Measurements from ENCODE around the gene CTR9.

The CTR9 gene

GRCh38 chr11:10742460-10743208 lies 8.4 kb upstream of the CTR9 start:
- no peak for DNase-seq (ENCODE audit: low read depth in 3 of 3)

GRCh38 chr11:10743354-10744000 lies 7.6 kb upstream of the CTR9 start:
- no peak for DNase-seq (ENCODE audit: low read depth in 3 of 3)

DNA sequence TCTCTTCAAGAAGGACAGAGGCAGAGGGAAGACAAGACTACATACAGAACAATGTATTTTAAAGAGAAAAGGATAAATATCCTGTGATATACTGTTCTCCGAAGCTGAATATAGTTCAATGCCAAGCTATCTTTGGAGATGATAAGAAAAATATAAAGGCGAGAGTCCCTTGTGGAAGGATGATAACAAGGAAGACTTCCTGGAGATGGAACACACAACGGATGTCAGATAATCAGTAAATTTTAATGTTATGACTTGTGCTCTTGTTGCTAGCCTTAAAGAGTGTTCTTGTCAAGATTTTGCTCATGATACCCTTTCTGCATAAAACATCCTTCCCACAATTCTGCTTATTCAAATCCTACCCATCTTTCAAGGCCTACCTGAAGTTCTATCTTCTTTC lies 6.8 kb upstream of the CTR9 start:
- DNase-seq (ENCODE audit: low read depth in 3 of 3): no peak

- no peak for DNase-seq (ENCODE audit: low read depth in 3 of 3)
Measured at GRCh38 chr11:10746871-10747270, 4.2 kb upstream of the CTR9 start.

GRCh38 chr11:10747733-10748132 lies 3.3 kb upstream of the CTR9 start:
- no peak for DNase-seq (ENCODE audit: low read depth in 3 of 3)

DNA sequence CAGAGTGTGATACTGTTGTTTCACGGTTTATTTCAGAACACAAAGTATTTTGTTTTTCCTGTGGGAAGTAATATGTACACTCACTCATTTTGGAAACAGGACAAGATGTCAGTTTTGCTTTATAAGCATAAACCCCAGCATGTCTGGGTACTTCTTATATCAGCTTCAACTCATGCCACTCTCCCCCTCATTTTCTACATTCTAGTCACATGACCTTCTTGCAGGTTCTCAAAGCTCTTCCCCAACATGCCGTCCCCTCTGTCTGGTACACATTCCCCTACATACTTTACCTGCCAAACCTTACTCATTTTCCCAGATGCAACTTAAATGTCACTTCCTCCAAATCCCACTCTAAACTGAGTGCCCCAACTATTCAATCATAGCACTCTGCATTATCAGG lies 1.6 kb upstream of the CTR9 start:
- DNase-seq (ENCODE audit: low read depth in 3 of 3): no peak

- DNase-seq (ENCODE audit: low read depth in 3 of 3): no peak
Measured at GRCh38 chr11:10751581-10751940, 515 bp downstream of the CTR9 start.

GRCh38 chr11:10752061-10752460 lies 1.0 kb downstream of the CTR9 start:
- DNase-seq (ENCODE audit: low read depth in 3 of 3): no peak

DNA sequence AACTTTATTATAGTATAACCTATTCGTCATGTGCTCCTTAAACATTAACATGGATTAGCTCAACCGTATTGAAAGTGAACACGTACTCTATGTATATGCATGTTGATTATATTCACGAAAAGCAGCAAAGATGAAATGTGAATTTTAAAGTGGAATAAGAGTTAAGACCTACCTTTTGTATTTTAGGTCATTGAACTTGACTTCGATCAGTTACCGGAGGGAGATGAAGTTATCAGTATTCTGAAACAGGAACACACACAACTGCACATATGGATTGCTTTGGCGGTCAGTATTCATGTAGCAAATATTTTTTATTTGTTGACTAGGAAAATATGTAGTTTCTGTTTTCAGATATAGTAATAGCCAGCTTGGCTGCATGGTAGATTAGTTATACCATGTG lies 1.4 kb downstream of the CTR9 start:
- no peak for DNase-seq (ENCODE audit: low read depth in 3 of 3)

DNA sequence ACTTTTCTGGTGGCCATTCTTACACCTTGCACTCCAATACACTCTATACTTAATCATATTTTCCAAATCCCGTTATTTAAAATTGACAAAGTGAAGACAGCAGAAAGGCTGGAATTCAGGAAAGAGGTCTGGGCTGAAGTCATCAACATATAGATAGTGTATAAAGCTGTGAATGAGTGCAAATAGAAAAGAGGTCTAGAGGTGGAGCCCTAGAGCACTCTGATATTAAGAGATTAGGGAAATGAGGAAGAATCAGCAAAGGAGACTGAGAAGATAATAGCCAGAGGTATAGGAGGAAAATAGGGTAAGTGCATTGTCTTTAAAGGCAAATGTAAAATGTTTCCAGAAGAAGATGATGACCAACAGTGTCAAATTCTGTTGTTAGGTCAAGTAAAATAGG lies 7.9 kb downstream of the CTR9 start:
- DNase-seq (ENCODE audit: low read depth in 3 of 3): no peak

DNA sequence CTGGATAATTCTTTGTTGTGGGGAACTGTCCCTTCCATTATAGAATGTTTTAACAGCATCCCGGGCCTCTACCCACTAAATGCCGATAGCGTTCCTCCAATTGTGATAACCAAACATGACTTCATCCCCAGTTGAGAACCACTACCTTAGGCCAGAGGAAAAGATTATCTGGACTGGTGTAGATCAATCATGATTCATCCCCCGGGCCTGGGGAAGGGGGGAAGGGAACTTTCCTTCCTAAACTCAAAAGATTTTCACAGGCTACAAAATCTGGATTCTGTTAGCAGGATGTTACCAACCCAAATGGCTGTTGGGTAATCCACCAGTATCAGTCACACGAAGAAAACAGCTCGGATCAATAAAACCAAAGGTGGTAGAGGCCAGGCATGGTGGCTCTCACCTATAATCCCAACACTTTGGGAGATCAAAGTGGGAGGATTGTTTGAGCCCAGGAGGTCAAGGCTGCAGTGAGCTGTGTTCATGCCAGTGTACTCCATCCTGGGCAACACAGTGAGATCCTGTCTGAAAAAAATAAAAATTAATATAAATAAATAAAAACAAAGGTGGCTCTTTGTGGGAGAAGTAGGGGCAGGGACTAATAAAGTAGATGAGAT lies 10.1 kb downstream of the CTR9 start:
- no peak for DNase-seq (ENCODE audit: low read depth in 3 of 3)

DNA sequence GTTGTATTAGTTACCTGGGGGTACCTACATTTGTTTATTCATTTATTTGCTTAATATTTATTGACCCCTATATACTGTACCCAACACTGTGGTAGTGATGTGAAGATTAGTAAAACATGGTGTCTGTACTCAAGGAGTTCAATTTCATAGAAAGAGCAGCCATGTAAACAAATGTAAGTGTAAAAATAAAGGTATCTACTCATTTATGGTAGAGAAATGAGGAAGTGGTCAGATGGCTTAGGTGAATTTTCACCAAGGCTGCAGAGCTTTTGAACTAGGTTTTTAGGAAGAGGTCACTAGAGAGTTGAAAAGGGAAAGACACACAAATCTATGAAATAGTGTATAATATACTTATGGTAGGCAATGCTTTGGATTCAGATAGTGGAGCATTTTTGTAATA lies 11.1 kb downstream of the CTR9 start:
- DNase-seq (ENCODE audit: low read depth in 3 of 3): no peak

DNA sequence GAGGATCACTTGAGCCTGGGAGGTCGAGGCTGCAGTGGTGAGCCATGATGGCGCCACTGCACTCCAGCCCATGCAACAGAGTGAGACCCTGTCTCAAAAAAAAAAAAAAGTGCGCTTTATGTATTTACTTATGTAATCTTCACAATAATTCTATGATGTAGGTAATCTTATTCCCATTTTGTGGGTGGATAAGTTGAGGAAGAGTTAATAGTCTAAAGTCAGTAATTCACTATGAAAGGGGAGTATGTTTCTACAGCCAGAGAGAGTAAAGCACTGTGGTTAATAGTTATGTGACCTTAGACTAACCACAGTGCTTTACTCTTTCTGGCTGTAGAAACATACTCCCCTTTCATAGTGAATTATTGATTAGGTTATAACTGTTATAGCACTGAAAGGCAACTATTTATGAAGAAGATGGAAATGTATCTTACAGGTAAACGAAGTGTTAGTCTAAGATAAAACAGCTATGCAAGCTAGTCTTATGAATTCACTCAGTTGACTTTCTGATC lies 11.9 kb downstream of the CTR9 start:
- no peak for DNase-seq (ENCODE audit: low read depth in 3 of 3)

- DNase-seq (ENCODE audit: low read depth in 3 of 3): no peak
Measured at GRCh38 chr11:10763766-10764165, 12.7 kb downstream of the CTR9 start.

GRCh38 chr11:10764412-10764811 lies 13.4 kb downstream of the CTR9 start:
- no peak for DNase-seq (ENCODE audit: low read depth in 3 of 3)

GRCh38 chr11:10770626-10771254 lies 19.7 kb downstream of the CTR9 start:
- no peak for DNase-seq (ENCODE audit: low read depth in 3 of 3)

GRCh38 chr11:10771457-10771856 lies 20.4 kb downstream of the CTR9 start:
- DNase-seq (ENCODE audit: low read depth in 3 of 3): no peak

- DNase-seq (ENCODE audit: low read depth in 3 of 3): no peak
Measured at GRCh38 chr11:10774811-10775210, 23.8 kb downstream of the CTR9 start.

- no peak for DNase-seq (ENCODE audit: low read depth in 3 of 3)
Measured at GRCh38 chr11:10777393-10777793, 26.3 kb downstream of the CTR9 start.

GRCh38 chr11:10777806-10778205 lies 26.8 kb downstream of the CTR9 start:
- DNase-seq (ENCODE audit: low read depth in 3 of 3): no peak

- no peak for DNase-seq (ENCODE audit: low read depth in 3 of 3)
Measured at GRCh38 chr11:10778217-10778970, 27.3 kb downstream of the CTR9 start.

GRCh38 chr11:10779086-10779485 lies 28.0 kb downstream of the CTR9 start:
- no peak for DNase-seq (ENCODE audit: low read depth in 3 of 3)

Measured in stimulated activated CD4-positive, alpha-beta T cell treated with anti-CD3 and anti-CD28 coated beads, TNF-alpha, amount 100 ng/mL, for 4 hours (primary cell).